Right cardiac atrium (tissue), 5 donors: ENCODE results near the gene AP2S1. TPM values are rescaled to one million over a fixed set of nuclear protein-coding genes. Genes with fewer than 3 reads are reported as not detected.
A peak's percentile ranks its signal among the peaks of the same experiment; 100 is the strongest.

Experiments
- ATAC-seq, 2 donors: fragments of 200-7000 bp; cut with Tn5 transposase; one replicate each; pipeline versions ENCODE4 v1.8.0 to v1.9.1; 2020; ENCODE audit warnings: moderate library complexity in 2 of 2, mild to moderate bottlenecking in 1 of 2
- DNase-seq, 3 donors: peaks; one replicate each; pipeline ENCODE4 v3.0.0-alpha.2; 2020
- H3K27ac ChIP-seq: one replicate; pipeline ENCODE4 v1.5.1; 2013; ENCODE audit warnings: mild to moderate bottlenecking, low read length, control low read depth, moderate library complexity
- H3K27me3 ChIP-seq: one replicate; pipeline ENCODE4 v1.6.1; 2013; ENCODE audit not compliant: control insufficient read depth, insufficient read depth
- H3K4me1 ChIP-seq: one replicate; pipeline ENCODE4 v1.6.1; 2013; ENCODE audit warnings: low read length; ENCODE audit not compliant: control insufficient read depth, insufficient read depth
- H3K4me3 ChIP-seq: one replicate; pipeline ENCODE4 v1.5.1; 2013; ENCODE audit warnings: low read length, control low read depth
- H3K9me3 ChIP-seq: one replicate; pipeline ENCODE4 v1.6.1; 2013; ENCODE audit warnings: low read length; ENCODE audit not compliant: control insufficient read depth
- WGBS: extraction: QIAGEN DNeasy Blood & Tissue Kit; methylation state at CpG from one replicate; pipeline ENCODE4 v1.1.7; 2013; 5-methylcytosine and 5-hydroxymethylcytosine counted together
- intact Hi-C, 4 donors: fragments of 100-400 bp; cut with DNase I; formaldehyde crosslinking; loops; one replicate each; pipeline versions ENCODE4 v1.11.0 to v1.14.0; 2022 to 2023
- long read RNA-seq, 4 donors: library from polyadenylated mRNA; unstranded; transcript quantifications; one replicate each; pipeline ENCODE4 v2.0.0, GENCODE V29; 2020 to 2021
- polyA plus RNA-seq: library from polyadenylated mRNA; stranded (reverse); fragments of 200-250 nt; gene quantifications from one replicate; pipeline ENCODE4 v1.2.3, GENCODE V29; 2013
- total RNA-seq, 4 donors: library from RNA; stranded (reverse); fragmentation: NEBNext Ultra II Directional; extraction: Animal tissue kit (Norgen Biotek cat#: 25700); gene quantifications; one replicate each; pipeline ENCODE4 v1.2.1, GENCODE V29; 2021
- donor health status: healthy with polysubstance abuse.
- donor health status: DM: no; HTN: yes; CAD: no.
- donor health status: DM: no; HTN: no; CAD: no.
- donor health status: DM: no; HTN: yes; CAD: no; lungs with severe emphysema.
- donor health status: DM: yes; HTN: yes; CAD: no.

AP2S1 gene
- total RNA-seq: 100 to 1,000 TPM in 1 of 4 donors, 10 to 100 TPM in 3; 83.0 to 102 (median 93.9) TPM
- 90.5 TPM for polyA plus RNA-seq
- long read RNA-seq, donor 1, transcript AP2S1-201 (5 exons, 935 nt): major isoform, 58 of 65 reads
- long read RNA-seq, donor 1, partial matches to known transcripts: 0 of 65 reads
- long read RNA-seq, donor 1, other reads (novel, unspliced or antisense): 0 of 65 reads
- long read RNA-seq, donor 2, transcript AP2S1-201 (5 exons, 935 nt): major isoform, 45 of 47 reads
- long read RNA-seq, donor 2, partial matches to known transcripts: 0 of 47 reads
- long read RNA-seq, donor 2, other reads (novel, unspliced or antisense): 1 of 47 reads
- long read RNA-seq, donor 3, transcript AP2S1-201 (5 exons, 935 nt): major isoform, 39 of 48 reads
- long read RNA-seq, donor 3, transcript AP2S1-204 (4 exons, 707 nt): minor isoform, 5 of 48 reads
- long read RNA-seq, donor 3, partial matches to known transcripts: 1 of 48 reads
- long read RNA-seq, donor 3, other reads (novel, unspliced or antisense): 1 of 48 reads
- long read RNA-seq, donor 4, transcript AP2S1-204 (4 exons, 707 nt): minor isoform, 5 of 39 reads
- long read RNA-seq, donor 4, transcript AP2S1-201 (5 exons, 935 nt): major isoform, 32 of 39 reads
- long read RNA-seq, donor 4, partial matches to known transcripts: 0 of 39 reads
- long read RNA-seq, donor 4, other reads (novel, unspliced or antisense): 0 of 39 reads

DNA sequence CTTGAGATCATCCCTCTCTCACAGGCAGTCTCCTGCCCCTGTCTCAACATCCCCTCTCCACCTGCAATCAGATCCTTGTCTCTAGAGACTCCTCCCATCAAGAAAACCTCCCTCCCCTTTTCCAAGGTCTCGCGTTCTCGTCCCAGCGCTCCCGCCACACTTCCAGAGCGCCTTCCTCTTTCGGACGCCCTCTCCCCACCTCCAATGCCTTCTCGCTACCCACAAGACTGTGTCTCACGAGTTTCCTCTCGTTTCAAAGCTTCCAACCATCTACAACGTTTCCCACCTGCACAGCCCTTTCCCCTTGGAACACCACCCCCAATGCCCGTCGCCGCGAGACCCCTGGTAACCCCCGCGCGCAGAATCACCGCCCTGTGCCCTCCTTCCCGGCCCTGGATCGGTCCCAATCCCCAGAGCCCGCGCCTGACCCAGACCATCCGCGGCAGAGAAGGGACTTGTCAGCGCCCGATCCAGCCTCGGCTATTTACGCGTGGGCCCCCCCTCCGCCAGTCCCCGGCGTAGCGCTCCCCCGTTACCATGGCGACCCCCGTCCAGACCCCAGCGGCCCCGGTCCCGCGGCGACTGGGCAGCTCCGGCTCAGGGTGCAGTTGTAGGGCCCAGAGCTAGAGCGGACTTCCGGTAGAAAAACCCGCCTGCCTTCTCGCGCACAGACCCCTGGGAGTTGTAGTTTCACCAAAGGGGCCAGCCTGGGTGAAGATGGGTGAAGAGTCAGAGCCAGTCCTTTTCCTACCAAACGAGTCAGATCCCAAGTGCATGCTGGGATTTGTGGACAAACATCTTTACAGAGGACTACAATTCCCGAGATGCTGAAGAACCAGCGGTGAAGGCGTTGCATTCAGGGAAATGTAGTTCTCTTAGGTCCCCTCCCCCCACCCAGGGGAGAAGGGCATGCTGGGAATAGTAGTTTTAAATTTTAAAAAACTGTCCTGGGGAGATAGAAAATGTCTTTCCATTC lies at the start of gene AP2S1:
Gene AP2S1 (minus strand): TSS at position 619 of the 976 bp plus-strand sequence. CDS start 80 bp downstream, at position 539.
- H3K9me3 ChIP-seq: no peaks in the 10 kb centered on the region
- intact Hi-C loops: no loop called here
- ATAC-seq: peak; percentile 94 to 96
- H3K4me1 ChIP-seq: peaks cover 3% of the 10 kb centered on the region
- H3K4me3 ChIP-seq: peak within 1 kb of the TSS; percentile 82
- under 1% methylated on average over 53 of the region's 53 CpGs for WGBS
- DNase-seq: peak; percentile 95 to 97 (median 96)
- no peaks in the 10 kb centered on the region for H3K27me3 ChIP-seq
- peak within 1 kb of the TSS; percentile 78 for H3K27ac ChIP-seq

GRCh38 chr19:46900341-46900740 lies 49.7 kb upstream of the AP2S1 start:
- no peaks in the 10 kb centered on the region for H3K9me3 ChIP-seq
- no peaks in the 10 kb centered on the region for H3K27me3 ChIP-seq
- ATAC-seq: no peak

GRCh38 chr19:46898731-46899130 lies 48.1 kb upstream of the AP2S1 start:
- ATAC-seq (peak; percentile 74 to 75), DNase-seq (no peak)
- intact Hi-C loops: no loop called here
- 36% methylated on average over 5 of the region's 5 CpGs for WGBS
- no peaks in the 10 kb centered on the region for H3K9me3 ChIP-seq
- no peaks in the 10 kb centered on the region for H3K27me3 ChIP-seq
- no peak overlapping the region for H3K27ac ChIP-seq
- H3K4me3 ChIP-seq: no peak overlapping the region
- H3K4me1 ChIP-seq: peaks cover 12% of the 10 kb centered on the region

More at GRCh38 chr19:46900341-46900740, 49.7 kb upstream of the AP2S1 start:
- intact Hi-C loops: no loop called here
- 96% methylated on average over 5 of the region's 5 CpGs for WGBS
- DNase-seq: no peak
- no peak overlapping the region for H3K27ac ChIP-seq
- peaks cover 21% of the 10 kb centered on the region for H3K4me1 ChIP-seq
- H3K4me3 ChIP-seq: no peak overlapping the region

DNA sequence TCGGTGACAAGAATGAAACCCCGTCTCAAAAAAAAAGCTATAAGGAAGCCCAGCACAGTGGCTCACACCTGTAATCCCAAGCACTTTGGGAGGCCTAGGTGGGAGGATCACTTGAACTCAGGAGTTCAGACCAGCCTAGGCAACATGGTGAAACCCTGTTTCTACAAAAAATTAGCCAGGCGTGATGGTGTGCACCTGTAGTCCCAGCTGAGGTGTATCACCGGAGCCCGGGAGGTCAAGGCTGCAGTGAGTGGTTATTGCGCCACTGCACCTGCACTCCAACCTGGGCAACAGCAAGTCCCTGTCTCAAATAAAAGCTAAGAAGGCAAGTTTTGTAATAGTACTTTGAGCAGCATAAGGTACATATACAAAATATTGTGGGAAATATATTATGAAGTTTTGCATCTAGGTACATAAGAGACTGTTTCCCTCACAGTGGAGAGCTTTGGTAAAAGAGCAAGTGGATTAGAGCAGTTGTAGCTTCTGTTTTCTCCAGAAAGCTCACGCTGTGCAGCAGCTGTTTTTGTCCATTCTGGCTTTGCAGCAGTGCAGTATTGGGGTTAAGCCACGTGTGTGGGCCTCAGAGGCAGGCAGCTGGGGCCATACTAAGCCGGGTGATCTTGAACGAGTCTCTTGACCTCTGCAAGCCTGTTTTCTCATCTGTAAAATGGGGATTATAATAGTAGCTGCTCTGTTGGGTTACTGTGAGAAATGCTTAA lies 45.6 kb upstream of the AP2S1 start:
- WGBS: 89% methylated on average over 10 of the region's 10 CpGs
- DNase-seq: no peak

GRCh38 chr19:46892252-46893179 lies 41.9 kb upstream of the AP2S1 start:
- no peak for DNase-seq
- no peaks in the 10 kb centered on the region for H3K9me3 ChIP-seq
- peak overlapping the region; percentile 45 for H3K27ac ChIP-seq
- intact Hi-C loops: no loop called here
- H3K27me3 ChIP-seq: no peaks in the 10 kb centered on the region
- H3K4me3 ChIP-seq: no peak overlapping the region
- ATAC-seq: no peak
- peaks cover 2% of the 10 kb centered on the region for H3K4me1 ChIP-seq
- 94% methylated on average over 11 of the region's 11 CpGs for WGBS

More for the DNA sequence above, 45.6 kb upstream of the AP2S1 start:
- ATAC-seq: no peak
- no peak overlapping the region for H3K27ac ChIP-seq
- H3K27me3 ChIP-seq: no peaks in the 10 kb centered on the region
- H3K4me1 ChIP-seq: peaks cover 4% of the 10 kb centered on the region
- H3K4me3 ChIP-seq: no peak overlapping the region
- intact Hi-C loops: no loop called here
- no peaks in the 10 kb centered on the region for H3K9me3 ChIP-seq

DNA sequence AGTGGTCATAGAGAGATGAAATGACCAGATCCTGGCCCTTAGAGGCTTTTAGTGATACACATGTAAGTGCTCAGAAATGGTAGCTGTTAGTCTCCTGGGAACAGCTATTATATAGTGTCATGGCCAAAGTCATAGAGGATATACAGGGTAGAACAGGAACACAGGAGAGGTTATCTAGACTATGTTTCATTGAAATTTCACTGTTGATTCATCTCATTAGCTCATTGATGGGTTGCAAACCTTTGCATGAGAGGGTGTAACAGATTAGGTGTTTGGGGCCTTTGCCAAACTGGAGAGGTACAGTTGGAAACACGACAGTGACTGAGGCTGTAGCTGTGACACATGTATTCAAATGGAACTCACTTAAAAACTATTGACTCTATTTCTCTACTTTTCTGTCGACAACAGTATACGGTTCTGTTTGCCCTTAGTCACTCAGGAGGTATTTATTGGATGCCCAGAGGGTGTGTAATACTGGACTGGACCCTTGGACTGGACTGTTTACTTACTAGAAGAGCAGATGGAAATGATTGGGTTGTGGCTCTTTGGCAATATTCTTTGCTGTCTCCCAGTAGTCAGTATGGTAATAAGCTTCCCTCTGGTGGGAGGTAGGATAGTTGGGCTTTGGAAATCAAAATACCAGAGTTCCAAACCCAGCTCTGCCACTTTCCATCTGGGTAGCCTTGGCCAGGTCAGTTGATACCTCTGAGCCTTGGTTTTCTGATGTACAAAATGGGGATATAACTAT lies 40.0 kb upstream of the AP2S1 start:
- no peaks in the 10 kb centered on the region for H3K27me3 ChIP-seq
- H3K27ac ChIP-seq: no peak overlapping the region
- ATAC-seq (peak; percentile 24 to 32), DNase-seq (no peak)
- WGBS: 51% methylated on average over 3 of the region's 3 CpGs
- H3K4me3 ChIP-seq: no peak overlapping the region
- intact Hi-C loops: no loop called here
- peaks cover 4% of the 10 kb centered on the region for H3K4me1 ChIP-seq
- no peaks in the 10 kb centered on the region for H3K9me3 ChIP-seq

DNA sequence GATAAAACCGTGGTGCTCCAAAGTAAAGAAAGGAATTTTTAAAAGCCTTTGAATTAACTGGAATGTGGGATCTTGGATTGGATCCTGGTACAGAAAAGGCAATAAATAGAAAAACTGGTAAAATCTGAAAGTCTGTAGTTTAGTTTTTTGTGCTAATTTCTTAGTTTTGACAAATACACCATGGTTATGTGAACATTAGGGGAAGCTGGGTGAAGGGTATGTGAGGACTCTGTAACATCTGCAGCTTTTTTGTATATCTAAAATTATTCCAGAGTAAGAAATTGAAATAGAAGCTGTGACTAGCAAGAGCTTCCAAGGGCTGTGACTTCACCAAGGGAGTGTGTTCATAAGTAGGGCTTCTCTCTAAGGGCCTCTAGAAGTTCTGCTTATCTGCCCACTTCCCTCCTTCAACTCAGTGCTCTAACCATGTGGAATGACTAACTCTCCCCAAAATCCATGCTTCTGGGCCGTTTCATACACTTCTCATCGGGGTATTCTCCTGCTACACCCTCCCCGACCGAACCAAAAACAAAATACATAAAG lies 36.7 kb upstream of the AP2S1 start:
- Histone ChIP-seq H3K4me3 (no peak overlapping the region), H3K4me1 (peaks cover 6% of the 10 kb centered on the region), H3K27me3 (no peaks in the 10 kb centered on the region), H3K9me3 (no peaks in the 10 kb centered on the region), H3K27ac (no peak overlapping the region)
- ATAC-seq: no peak
- no peak for DNase-seq
- 92% methylated on average over 5 of the region's 5 CpGs for WGBS
- intact Hi-C loops: no loop called here

DNA sequence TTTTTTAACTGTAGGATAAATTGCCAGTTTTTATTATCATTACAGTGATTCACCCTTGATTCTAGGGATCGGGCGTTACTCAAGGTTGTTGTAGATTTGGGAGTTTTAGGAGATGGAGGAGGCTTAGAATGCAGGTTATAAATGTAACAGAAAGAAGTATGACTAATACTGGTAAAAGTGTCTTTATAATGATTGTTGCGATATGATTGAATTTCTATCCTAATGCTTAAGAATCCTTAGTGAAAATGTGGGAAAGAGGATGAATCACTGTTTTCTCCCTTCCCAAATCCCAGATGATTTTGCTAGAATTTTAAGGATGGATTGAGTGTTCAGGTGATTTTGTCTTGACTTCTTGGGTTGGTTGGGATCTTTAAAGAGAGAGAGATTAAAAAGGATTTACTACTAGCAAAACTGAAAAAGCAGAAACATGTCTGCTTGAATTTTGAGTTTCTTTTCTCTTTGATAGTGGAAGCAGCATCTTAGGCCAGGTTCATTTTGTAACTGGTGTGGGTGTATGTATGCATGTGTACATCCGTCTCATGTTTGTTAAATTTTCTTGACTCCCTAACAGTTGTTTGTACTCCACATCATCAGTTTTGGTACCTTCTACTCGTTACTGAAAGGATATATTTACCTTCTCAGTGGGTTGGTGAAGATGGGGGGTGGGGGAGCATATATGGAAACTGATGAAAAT lies 36.0 kb upstream of the AP2S1 start:
- WGBS: 89% methylated on average over 5 of the region's 5 CpGs
- intact Hi-C loops: no loop called here
- Histone ChIP-seq H3K27me3 (no peaks in the 10 kb centered on the region), H3K9me3 (no peaks in the 10 kb centered on the region), H3K27ac (no peak overlapping the region), H3K4me3 (no peak overlapping the region), H3K4me1 (peaks cover 6% of the 10 kb centered on the region)
- ATAC-seq (no peak), DNase-seq (no peak)
